PC-3 (cell line): Measurements from ENCODE around the gene SLK. TPM values are rescaled to one million over a fixed set of nuclear protein-coding genes. Genes with fewer than 3 reads are reported as not detected.

Experiments used
- ATAC-seq: fragments of 200-7000 bp; cut with Tn5 transposase; 2 replicates; pipeline ENCODE4 v1.9.1; 2020; ENCODE audit warnings: mild to moderate bottlenecking, moderate library complexity
- BruUV-seq: library from RNA; stranded (reverse); fragments of 400-500 nt; replicated peaks from 2 replicates; lab custom pipeline; 2021; lab: Mats Ljungman, UMichigan
- CTCF ChIA-PET: fragments of 300-600 bp; sonication (Branson Sonifier 250); formaldehyde crosslinking; loops from one replicate; lab custom pipeline; 2022; ENCODE audit warnings: antibody characterized with exemption; lab: Charles Lee
- POLR2A ChIA-PET: fragments of 300-600 bp; sonication (Branson Sonifier 250); formaldehyde crosslinking; loops from one replicate; lab custom pipeline; 2022; ENCODE audit warnings: antibody characterized with exemption; ENCODE audit not compliant: unreplicated experiment; lab: Charles Lee
- DNase-seq: peaks from one replicate; pipeline ENCODE4 v3.0.0-alpha.2; 2015
- H2AFZ ChIP-seq: fragments of 300-600 bp; sonication (generic); 2 replicates; pipeline ENCODE4 v1.6.0; 2016; ENCODE audit warnings: antibody characterized with exemption, low read length
- H3F3A ChIP-seq: fragments of 300-600 bp; sonication (generic); one replicate; pipeline ENCODE4 v1.6.0; 2017; ENCODE audit warnings: antibody characterized with exemption, low read length, control low read depth, mild to moderate bottlenecking; ENCODE audit not compliant: unreplicated experiment
- H3K27ac ChIP-seq: fragments of 300-600 bp; sonication (generic); 2 replicates; pipeline ENCODE4 v1.5.1; 2016; ENCODE audit warnings: mild to moderate bottlenecking, low read length
- H3K27me3 ChIP-seq: fragments of 300-600 bp; sonication (generic); 2 replicates; pipeline ENCODE4 v1.6.1; 2016; ENCODE audit warnings: low read length, mixed read lengths
- H3K36me3 ChIP-seq: fragments of 300-600 bp; sonication (generic); 2 replicates; pipeline ENCODE4 v1.6.1; 2016; ENCODE audit warnings: low read depth, mixed run types, low read length, mixed read lengths
- H3K4me1 ChIP-seq: fragments of 300-600 bp; sonication (generic); 2 replicates; pipeline ENCODE4 v1.5.1; 2016; ENCODE audit warnings: low read length; ENCODE audit not compliant: insufficient read depth
- H3K4me2 ChIP-seq: fragments of 300-600 bp; sonication (generic); 2 replicates; pipeline ENCODE4 v1.6.0; 2016; ENCODE audit warnings: low read length
- H3K4me3 ChIP-seq: fragments of 300-600 bp; sonication (generic); 2 replicates; pipeline ENCODE4 v1.5.1; 2016; ENCODE audit warnings: mild to moderate bottlenecking, low read length, mixed read lengths
- H3K79me2 ChIP-seq: fragments of 300-600 bp; sonication (generic); 2 replicates; pipeline ENCODE4 v1.6.1; 2017; ENCODE audit warnings: low read length, mixed read lengths
- H3K9ac ChIP-seq: fragments of 300-600 bp; sonication (generic); 2 replicates; pipeline ENCODE4 v1.6.0; 2016; ENCODE audit warnings: mild to moderate bottlenecking, low read length
- H3K9me2 ChIP-seq: fragments of 300-600 bp; sonication (generic); replicated peaks from 2 replicates; pipeline ENCODE4 v1.6.1; 2016; ENCODE audit warnings: mixed run types, low read length, mixed read lengths
- H3K9me3 ChIP-seq: fragments of 300-600 bp; sonication (generic); 2 replicates; pipeline ENCODE4 v1.6.1; 2016; ENCODE audit warnings: low read length, mixed read lengths
- H4K20me1 ChIP-seq: fragments of 300-600 bp; sonication (generic); 2 replicates; pipeline ENCODE4 v1.6.1; 2016; ENCODE audit warnings: low read length, mixed read lengths
- EZH2 ChIP-seq: fragments of 300-600 bp; sonication (generic); IDR thresholded peaks from one replicate; pipeline ENCODE4 v1.6.1; 2017; ENCODE audit warnings: antibody characterized with exemption, mild to moderate bottlenecking, low read length; ENCODE audit not compliant: unreplicated experiment
- EZH2phosphoT487 ChIP-seq: fragments of 300-600 bp; sonication (generic); IDR thresholded peaks from 2 replicates; pipeline ENCODE4 v1.6.1; 2018; ENCODE audit warnings: mild to moderate bottlenecking, antibody characterized with exemption, low read length, borderline replicate concordance
- intact Hi-C: fragments of 100-400 bp; cut with micrococcal nuclease; formaldehyde crosslinking; loops from 2 replicates; pipeline ENCODE4 v1.9.0; 2023
- total RNA-seq: library from RNA; depleted of rRNA; stranded (reverse); fragments of >200 nt; gene quantifications from 2 replicates; pipeline ENCODE4 v1.2.3, GENCODE V29; 2014
- TF ChIP-seq, protein P1 (sequence below): fragments of 300-600 bp; sonication (generic); conservative IDR thresholded peaks from 2 replicates; pipeline ENCODE4 v1.5.1; 2017; ENCODE audit warnings: antibody characterized with exemption, low read depth, mild to moderate bottlenecking, low read length

The SLK gene
- total RNA-seq, 1 experiment from 2014 or later, result 20.2 TPM

- no peak overlapping the region for H2AFZ ChIP-seq
- no peaks in the 10 kb centered on the region for H3K4me1 ChIP-seq
- ATAC-seq, result no peak
- no peak overlapping the region for H3K9ac ChIP-seq
- H3F3A ChIP-seq, result no peaks in the 10 kb centered on the region
- H3K27ac ChIP-seq, result no peak overlapping the region
- POLR2A ChIA-PET, result no interaction called here
- H3K36me3 ChIP-seq, result no peaks in the 10 kb centered on the region
- H3K79me2 ChIP-seq, result no peaks in the 10 kb centered on the region
- no peaks in the 10 kb centered on the region for H3K27me3 ChIP-seq
- no peak overlapping the region for H3K4me2 ChIP-seq
- no peaks in the 10 kb centered on the region for H3K9me2 ChIP-seq
- intact Hi-C loops, result no loop called here
- no peaks in the 10 kb centered on the region for H3K9me3 ChIP-seq
- no peak for DNase-seq
- CTCF ChIA-PET, result no interaction called here
- no peak overlapping the region for H3K4me3 ChIP-seq
- H4K20me1 ChIP-seq, result no peaks in the 10 kb centered on the region
- no TSS peak for BruUV-seq
- no peak for TF ChIP-seq EZH2phosphoT487
- no peak for TF ChIP-seq EZH2
- TF ChIP-seq, protein P1, sequence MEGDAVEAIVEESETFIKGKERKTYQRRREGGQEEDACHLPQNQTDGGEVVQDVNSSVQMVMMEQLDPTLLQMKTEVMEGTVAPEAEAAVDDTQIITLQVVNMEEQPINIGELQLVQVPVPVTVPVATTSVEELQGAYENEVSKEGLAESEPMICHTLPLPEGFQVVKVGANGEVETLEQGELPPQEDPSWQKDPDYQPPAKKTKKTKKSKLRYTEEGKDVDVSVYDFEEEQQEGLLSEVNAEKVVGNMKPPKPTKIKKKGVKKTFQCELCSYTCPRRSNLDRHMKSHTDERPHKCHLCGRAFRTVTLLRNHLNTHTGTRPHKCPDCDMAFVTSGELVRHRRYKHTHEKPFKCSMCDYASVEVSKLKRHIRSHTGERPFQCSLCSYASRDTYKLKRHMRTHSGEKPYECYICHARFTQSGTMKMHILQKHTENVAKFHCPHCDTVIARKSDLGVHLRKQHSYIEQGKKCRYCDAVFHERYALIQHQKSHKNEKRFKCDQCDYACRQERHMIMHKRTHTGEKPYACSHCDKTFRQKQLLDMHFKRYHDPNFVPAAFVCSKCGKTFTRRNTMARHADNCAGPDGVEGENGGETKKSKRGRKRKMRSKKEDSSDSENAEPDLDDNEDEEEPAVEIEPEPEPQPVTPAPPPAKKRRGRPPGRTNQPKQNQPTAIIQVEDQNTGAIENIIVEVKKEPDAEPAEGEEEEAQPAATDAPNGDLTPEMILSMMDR, result no peak
These were observed 98.8 kb downstream of the SLK start for GRCh38 chr10:104065748-104066147.

DNA sequence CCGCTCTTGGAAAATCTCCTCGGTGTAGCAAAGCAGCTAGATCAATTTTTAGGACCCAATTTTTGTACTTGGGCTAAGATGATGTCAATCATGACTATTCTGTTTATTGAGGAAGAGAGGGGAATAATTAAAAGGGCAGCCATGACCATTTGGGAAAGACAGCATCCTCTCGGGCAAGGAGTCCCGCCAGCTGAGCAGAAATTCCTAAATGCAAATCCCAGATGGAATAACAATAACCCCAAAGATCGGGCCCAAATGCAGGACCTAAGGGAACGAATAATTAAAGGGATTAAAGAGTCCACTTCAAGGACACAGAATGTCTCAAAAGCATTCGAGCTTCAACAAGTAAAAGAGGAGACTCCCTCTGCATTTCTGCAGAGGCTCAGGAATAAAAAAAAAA, 100.0 kb downstream of the SLK start:
- H3K4me2 ChIP-seq, result no peak overlapping the region
- POLR2A ChIA-PET, result interaction anchor here (0.7 kb wide), 1 partner anchor 491 kb away, joined by 29 read pairs; no protein-coding TSS in a partner anchor
- no peaks in the 10 kb centered on the region for H3K36me3 ChIP-seq
- H3K9me2 ChIP-seq, result no peaks in the 10 kb centered on the region
- BruUV-seq, result no TSS peak
- DNase-seq, result no peak
- H2AFZ ChIP-seq, result no peak overlapping the region
- no peaks in the 10 kb centered on the region for H4K20me1 ChIP-seq
- no peaks in the 10 kb centered on the region for H3K27me3 ChIP-seq
- no peaks in the 10 kb centered on the region for H3K79me2 ChIP-seq
- H3K4me3 ChIP-seq, result no peak overlapping the region
- no peaks in the 10 kb centered on the region for H3F3A ChIP-seq
- no peak overlapping the region for H3K9ac ChIP-seq
- H3K9me3 ChIP-seq, result no peaks in the 10 kb centered on the region
- no peaks in the 10 kb centered on the region for H3K4me1 ChIP-seq
- no peak overlapping the region for H3K27ac ChIP-seq
- CTCF ChIA-PET, result no interaction called here
- ATAC-seq, result no peak
- intact Hi-C loops, result no loop called here
- TF ChIP-seq EZH2phosphoT487 (no peak), EZH2 (no peak)
- TF ChIP-seq, protein P1, result no peak

DNA sequence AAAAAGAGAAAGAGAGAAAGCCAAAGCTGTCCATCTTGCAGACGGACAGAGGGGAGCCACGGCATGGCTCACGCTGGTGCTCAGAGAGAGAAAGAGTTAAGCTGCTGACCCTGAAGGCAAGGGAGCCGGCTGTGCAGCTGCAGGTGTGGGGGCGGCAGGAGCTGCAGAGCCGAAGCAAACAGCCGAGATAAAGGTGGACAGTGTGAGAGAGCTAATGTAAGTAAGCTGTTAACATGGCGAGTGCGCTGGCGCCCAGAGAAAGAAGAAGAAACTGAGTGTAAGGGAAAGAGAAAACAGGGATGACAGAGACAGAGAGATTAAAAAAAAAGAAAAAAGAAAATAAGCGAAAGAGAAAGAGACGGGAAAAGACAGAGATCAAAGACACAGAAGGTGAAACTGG, 100.6 kb downstream of the SLK start:
- intact Hi-C loops, result no loop called here
- ATAC-seq (no peak), DNase-seq (no peak)
- Histone ChIP-seq H3K9me2 (no peaks in the 10 kb centered on the region), H3K9ac (no peak overlapping the region), H3K27me3 (no peaks in the 10 kb centered on the region), H3K4me2 (no peak overlapping the region), H3F3A (no peaks in the 10 kb centered on the region), H4K20me1 (no peaks in the 10 kb centered on the region), H3K36me3 (no peaks in the 10 kb centered on the region), H3K79me2 (no peaks in the 10 kb centered on the region), H2AFZ (no peak overlapping the region), H3K4me1 (no peaks in the 10 kb centered on the region), H3K27ac (no peak overlapping the region), H3K4me3 (no peak overlapping the region), H3K9me3 (no peaks in the 10 kb centered on the region)
- TF ChIP-seq, protein P1, result no peak
- TF ChIP-seq EZH2phosphoT487 (no peak), EZH2 (no peak)
- ChIA-PET CTCF (no interaction called here), POLR2A (interaction anchor here (0.7 kb wide), 1 partner anchor 492 kb away, joined by 29 read pairs; no protein-coding TSS in a partner anchor)
- BruUV-seq, result no TSS peak
